A549 (cell line): Measurements from ENCODE around the gene ZDBF2.
"Not testable (repeated sequence)": the region's sequence is repeated elsewhere in the genome, so short reads cannot be mapped to it uniquely, and the experiment has no call there.

Experiments used
- CEBPB ChIP-seq, 2 experiments: fragments of >200 bp in 1 of 2; sonication (Bioruptor Twin) in 1 of 2; formaldehyde crosslinking in 1 of 2; IDR thresholded peaks; 2 replicates each; pipeline ENCODE4 v1.6.1; 2012 to 2016
- CHD2 ChIP-seq: fragments of 150-350 bp; IDR thresholded peaks from 2 replicates; pipeline ENCODE4 v1.6.1; 2014; ENCODE audit warnings: low read length; ENCODE audit not compliant: partially characterized antibody
- CTCF ChIP-seq: fragments of >200 bp; sonication (Bioruptor Twin); formaldehyde crosslinking; IDR thresholded peaks from 3 replicates; pipeline ENCODE4 v1.5.1; 2016
- ESRRA ChIP-seq: fragments of 150-350 bp; IDR thresholded peaks from 2 replicates; pipeline ENCODE4 v1.6.1; 2014; ENCODE audit warnings: mild to moderate bottlenecking, low read length, borderline replicate concordance
- MAZ ChIP-seq: fragments of 150-350 bp; IDR thresholded peaks from 2 replicates; pipeline ENCODE4 v1.6.1; 2014; ENCODE audit warnings: antibody characterized with exemption, low read depth, low read length, borderline replicate concordance
- NR3C1 ChIP-seq: fragments of >200 bp; sonication (Bioruptor Twin); formaldehyde crosslinking; IDR thresholded peaks from 3 replicates; pipeline ENCODE4 v1.6.1; 2017
- POLR2A ChIP-seq: IDR thresholded peaks from 2 replicates; pipeline ENCODE4 v1.6.1; 2012; ENCODE audit warnings: mild to moderate bottlenecking, low read length
- RARB ChIP-seq: fragments of 250-450 bp; sonication (Bioruptor Pico); IDR thresholded peaks from 2 replicates; pipeline ENCODE4 v1.8.0; 2021; ENCODE audit warnings: mild to moderate bottlenecking, moderate library complexity
- RCOR1 ChIP-seq: fragments of 150-350 bp; IDR thresholded peaks from 2 replicates; pipeline ENCODE4 v1.6.1; 2014; ENCODE audit warnings: antibody characterized with exemption, low read length, low read depth
- TF ChIP-seq, protein P1 (sequence below): IDR thresholded peaks from 2 replicates; pipeline ENCODE4 v1.6.1; 2012; ENCODE audit warnings: low read depth, borderline replicate concordance

GRCh38 chr2:206228636-206229035, 45.8 kb upstream of the ZDBF2 start:
- not testable (repeated sequence) for TF ChIP-seq CTCF; ESRRA; RCOR1; CEBPB (IDR thresholded peaks at IDR 0.05); POLR2A; MAZ; NR3C1; CHD2; RARB (CRISPR knock-in tag)
- TF ChIP-seq, protein P1, sequence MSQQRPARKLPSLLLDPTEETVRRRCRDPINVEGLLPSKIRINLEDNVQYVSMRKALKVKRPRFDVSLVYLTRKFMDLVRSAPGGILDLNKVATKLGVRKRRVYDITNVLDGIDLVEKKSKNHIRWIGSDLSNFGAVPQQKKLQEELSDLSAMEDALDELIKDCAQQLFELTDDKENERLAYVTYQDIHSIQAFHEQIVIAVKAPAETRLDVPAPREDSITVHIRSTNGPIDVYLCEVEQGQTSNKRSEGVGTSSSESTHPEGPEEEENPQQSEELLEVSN, result not testable (repeated sequence)
